HG03060 (cell line): ENCODE results near the gene MYT1.
"Not testable (repeated sequence)": the region's sequence is repeated elsewhere in the genome, so short reads cannot be mapped to it uniquely, and the experiment has no call there.

ENCODE experiments used
- ATAC-seq: cut with Tn5 transposase; IDR thresholded peaks from one replicate; pipeline ENCODE4 v1.9.1; 2021; ENCODE audit warnings: low read depth, moderate number of reproducible peaks; ENCODE audit not compliant: unreplicated experiment

MYT1 gene

DNA sequence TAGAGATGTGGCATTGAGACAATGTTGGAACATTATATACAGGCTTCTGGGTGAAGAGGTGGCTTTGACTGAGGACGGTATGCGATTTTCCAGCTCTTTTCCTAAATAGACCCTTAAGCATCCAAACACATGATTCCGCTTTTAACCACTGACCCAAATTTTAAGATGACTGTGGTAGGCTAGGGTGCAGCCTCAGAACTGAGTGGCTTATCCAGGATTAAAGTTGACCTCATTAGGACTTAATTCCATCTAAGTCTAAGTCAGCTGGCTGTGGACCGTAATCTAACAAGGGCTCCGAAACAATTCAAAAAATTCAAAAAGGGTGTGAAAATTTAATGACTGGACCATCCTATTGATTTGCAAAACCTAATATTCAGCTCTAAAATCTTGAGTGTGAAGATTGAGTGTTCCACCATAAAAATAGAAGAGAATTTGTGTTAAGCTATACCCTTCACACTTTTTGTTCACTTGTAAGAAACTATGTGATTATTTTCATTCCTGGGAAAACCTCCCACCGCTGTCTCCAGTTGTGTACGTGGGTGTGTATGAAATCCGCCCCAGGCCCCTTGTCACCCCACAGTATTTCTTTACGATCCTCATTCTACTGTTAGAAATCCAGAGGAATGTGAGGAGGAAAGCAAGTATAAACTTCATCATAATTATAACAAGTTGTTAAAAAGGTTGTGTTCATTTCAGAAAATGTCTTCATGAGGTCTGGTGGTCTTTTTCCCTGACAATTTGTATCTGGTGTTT is 94.0 kb downstream of the MYT1 start:
- ATAC-seq = no peak

DNA sequence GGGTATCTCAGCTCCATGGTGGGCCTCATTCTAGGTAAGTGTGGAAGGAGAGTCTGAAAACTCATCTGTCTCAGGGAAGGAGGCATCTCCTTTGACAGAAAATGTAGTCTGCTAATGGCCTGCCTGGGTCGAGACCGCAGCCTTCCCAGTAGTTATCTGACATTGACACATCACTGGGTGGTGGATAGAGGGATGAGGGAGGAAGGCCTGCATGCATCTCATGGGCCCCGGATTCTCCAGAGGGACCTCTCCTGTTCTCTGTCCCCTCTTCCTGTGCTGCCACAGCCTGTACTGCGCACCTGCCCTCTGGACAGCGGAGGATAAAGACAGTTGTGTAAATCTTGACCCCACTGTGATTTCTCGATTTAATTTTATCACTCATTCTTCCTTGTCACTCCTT is 96.0 kb downstream of the MYT1 start:
- ATAC-seq = no peak

DNA sequence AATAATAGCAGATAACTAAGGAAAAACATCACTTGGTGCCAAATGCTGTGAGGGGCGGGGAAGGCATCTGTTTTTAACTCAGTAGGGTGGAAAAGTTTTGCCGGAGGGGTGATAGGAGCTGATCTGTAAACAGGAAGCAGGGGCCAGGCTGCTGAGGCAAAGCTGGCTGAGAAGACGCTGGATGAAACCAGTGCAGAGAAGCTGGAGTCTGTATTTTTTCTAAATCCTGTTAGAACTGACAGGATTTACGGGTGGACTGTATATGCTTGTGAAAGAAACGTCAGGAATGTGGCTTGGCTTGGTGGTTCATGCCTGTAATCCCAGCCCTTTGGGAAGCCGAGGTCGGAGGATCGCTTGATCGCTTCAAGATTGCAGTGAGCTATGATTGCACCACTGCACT is 96.9 kb downstream of the MYT1 start:
- no peak for ATAC-seq

DNA sequence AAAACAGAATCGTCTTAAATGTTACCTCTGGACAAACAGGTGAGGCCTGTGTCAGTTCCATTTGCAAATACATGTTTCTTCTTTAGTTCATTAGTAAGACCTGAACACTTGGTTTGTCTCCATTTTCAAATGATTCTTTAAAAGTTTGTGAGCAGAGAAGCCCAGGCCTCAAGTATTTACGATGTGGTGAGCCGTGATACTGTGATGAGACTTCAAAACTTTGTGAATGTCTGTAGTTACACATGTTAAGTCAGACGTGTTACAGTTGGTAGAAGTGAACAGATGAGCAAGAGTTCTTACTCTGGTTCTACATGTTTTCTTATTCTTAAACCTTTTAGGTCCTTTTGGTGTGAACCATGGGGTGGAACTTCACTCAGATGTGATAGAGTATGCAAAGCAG is 99.8 kb downstream of the MYT1 start:
- no peak for ATAC-seq

DNA sequence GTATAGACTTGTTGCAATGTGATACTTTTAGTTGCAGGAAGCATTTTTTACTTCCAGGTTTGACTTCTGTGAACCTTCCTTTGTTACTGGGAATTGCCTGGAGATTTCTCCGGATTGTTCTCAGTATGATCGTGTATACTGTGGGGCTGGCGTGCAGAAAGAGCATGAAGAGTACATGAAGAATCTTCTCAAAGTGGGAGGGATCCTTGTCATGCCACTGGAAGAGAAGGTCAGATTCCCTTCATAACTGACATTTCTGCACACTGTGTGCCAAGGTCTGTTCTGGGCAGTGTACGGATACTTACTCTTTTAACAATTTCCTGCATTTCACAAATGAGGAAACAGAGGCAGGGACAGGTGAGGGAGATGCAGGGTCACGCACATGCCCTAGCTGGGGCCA is 100.9 kb downstream of the MYT1 start:
- no peak for ATAC-seq

DNA sequence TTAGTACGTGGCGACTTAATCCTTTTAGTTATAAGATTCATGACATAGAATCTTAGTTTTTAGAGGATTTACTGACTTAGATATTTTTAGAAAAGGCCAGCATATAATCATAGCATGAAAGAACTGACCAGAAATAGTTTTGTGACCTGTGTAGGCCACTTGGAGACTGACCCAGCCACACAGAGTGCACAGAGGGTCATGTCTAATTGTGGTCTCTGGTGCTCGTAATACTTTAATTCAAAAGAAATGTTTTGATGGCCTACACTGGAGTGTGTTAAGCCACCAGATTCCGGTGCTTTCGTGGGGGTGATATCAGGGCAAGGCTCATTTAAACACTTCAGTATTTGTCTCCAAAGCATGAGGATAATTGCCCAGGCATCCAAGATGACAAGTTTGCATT is 102.7 kb downstream of the MYT1 start:
- no peak for ATAC-seq

DNA sequence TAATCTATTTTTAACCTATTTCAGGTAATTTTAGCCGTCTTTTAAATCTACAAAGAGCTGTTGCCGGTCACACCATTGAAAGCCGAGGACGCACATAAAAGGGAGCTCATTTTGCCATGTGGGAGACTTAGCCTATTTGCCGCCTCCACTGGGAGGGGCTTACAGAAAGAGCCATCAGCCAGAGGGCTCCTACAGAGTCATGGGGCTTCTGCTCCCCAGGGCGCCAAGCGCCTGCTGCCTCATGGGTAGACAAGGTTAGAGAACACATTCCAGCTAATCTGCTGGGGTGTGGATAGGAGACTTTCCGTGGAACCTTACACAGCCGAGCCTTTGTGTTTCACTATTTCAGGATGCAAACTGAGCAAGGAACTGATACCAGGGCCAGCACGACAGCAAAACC is 103.9 kb downstream of the MYT1 start:
- ATAC-seq = no peak

DNA sequence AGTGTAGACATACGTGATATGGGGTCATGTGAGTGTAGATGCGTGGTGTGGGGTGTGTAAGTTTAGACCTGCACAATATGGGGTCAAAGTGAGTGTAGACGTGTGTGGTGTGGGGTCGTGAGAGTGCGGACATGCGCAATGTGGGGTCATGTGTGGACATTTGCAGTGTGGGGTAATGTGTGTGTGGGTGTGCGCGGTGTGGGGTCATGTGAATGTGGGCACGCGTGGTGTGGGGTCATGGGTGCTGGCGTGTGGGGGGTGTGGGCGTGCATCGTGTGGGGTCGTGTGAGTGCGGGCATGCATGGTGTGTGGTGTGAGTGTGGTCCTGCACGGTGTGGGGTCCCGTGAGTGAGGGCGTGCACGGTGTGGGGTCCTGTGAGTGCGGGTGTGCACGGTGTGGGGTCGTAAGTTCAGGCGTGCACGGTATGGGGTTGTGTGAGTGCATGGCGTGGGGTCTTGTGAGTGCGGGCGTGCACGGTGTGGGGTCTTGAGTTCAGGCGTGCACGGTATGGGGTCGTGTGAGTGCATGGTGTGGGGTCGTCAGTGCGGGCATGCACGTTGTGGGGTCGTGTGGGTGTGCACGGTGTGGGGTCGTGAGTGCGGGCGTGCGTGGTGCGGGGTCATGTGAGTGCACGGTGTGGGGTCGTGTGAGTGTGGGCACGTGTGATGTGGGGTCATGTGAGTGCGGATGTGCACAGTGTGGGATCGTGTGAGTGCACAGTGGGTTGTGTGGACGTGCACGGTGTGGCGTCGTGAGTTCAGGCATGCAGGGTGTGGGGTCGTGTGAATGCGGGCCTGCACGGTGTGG is 105.6 kb downstream of the MYT1 start:
- no peak for ATAC-seq

DNA sequence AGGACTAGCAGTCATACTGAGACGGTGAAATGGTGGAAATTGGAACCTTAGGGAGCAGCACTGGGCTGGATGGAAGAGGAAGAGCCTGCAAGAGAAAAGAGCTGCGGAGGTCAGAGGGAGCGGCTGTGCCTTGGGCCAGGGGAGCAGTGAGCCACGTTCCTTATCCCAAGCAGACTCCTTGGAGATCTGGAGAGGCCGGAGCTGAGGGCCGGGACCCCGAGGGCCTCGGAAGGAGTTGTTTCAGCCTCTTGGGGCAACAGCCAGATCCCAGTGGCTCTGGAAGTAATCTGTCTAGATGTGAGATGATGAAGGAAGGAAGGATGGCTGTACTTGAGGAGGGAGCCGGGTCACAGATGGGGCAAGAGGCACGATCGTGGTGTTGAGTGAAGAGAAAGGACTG is 107.4 kb downstream of the MYT1 start:
- no peak for ATAC-seq

DNA sequence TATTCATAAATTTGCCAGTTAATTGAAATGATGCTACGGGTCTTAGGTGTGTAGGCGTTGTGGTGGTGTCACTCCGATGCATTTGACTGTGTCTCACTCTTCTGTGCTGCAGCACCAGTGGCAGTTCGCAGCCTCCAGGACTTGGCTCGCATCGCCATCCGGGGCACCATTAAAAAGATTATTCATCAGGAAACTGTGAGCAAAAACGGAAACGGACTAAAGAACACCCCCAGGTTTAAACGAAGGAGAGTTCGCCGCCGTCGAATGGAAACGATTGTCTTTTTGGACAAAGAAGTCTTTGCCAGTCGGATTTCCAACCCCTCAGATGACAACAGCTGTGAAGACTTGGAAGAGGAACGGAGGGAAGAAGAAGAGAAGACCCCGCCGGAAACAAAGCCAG is 108.9 kb downstream of the MYT1 start:
- ATAC-seq = no peak

DNA sequence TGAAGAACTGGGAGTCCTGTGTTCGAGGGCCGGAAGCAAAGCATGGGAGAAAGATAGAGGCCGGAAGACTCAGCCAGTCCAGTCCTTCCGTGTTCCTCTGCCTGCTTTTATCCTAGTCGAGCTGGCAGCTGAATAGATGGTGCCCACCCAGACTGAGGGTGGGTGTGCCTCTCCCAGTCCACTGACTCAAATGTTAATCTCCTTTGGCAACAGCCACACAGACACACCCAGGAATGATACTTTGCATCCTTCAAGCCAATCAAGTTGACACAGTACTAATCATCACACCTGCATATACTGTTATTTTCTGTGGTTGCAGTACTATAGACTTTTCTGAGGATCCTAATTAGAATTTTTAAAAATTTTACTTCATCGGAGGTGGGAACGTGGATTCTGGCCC is 112.6 kb downstream of the MYT1 start:
- no peak for ATAC-seq

DNA sequence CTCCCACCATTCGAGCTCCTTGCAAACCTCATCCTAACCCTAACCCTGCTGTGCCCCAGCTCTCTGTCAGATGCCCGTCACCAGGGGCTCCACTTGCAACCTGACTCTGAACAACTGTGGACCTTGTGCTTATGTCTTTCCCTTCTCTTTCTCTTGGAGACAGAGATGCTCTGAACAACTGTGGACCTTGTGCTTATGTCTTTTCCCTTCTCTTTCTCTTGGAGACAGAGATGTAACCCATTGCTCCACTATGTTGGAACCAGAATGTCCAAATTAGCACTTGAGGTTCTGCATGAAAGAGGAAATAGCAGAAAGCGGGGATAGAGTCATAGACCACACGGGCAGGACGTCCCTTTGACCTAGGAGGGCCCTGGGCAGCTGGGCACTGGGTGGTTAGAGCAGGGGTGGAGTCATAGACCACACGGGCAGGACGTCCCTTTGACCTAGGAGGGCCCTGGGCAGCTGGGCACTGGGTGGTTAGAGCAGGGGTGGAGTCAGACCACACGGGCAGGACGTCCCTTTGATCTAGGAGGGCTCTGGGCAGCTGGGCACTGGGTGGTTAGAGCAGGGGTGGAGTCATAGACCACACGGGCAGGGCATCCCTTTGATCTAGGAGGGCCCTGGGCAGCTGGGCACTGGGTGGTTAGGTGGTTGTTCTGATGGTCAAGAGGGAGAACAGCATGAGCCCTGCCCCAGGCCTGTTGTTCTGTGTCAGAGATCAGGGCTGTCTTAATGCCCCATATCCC is 113.5 kb downstream of the MYT1 start:
- no peak for ATAC-seq

DNA sequence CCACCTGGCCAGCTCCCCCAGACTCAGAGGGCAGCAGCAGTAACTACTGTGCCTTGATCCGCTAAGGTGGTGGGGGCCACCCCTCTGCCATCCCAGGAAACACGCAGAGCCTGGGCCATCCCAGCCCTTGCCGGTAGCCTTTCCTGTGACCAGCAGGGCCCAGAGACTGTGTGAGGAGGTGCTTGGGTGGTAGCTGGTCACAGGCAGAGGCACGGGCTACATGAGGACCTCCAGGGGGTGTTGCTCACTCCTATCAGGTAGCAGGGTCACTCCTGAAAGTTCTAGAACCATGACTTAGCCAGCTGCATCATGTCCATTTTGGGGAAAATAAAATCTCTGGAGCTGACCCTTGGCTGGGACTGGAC is 114.0 kb downstream of the MYT1 start:
- no peak for ATAC-seq

DNA sequence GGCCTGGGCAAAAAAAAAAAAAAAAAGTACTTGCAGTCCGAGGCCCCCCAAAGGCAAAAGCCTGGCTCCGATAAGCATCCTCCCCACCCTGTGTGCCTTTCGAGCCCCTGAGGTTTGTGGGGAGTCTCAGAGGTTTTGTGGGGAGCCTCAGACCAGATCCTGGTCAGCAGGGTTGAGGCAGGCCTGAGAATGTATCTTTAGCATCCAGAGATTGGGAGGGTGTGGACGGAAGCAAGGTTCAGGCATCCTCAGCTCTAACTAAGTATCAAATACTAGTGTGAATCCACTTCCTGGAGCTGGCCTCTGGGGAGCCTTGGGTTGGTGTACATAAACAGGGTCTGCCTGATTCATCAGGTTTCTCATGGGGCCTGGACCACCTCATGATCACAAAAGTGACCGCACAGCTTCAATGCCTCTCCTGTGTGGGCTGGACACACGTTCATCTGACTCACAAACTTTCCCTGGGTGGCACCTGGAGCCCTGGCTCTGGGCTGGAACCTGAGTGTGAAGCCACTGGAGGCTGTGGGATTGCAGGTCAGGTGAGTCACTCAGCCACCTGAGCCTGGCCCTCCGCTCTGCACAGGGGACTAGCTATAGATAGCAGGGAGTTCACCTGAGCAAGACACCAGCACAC is 115.7 kb downstream of the MYT1 start:
- no peak for ATAC-seq

DNA sequence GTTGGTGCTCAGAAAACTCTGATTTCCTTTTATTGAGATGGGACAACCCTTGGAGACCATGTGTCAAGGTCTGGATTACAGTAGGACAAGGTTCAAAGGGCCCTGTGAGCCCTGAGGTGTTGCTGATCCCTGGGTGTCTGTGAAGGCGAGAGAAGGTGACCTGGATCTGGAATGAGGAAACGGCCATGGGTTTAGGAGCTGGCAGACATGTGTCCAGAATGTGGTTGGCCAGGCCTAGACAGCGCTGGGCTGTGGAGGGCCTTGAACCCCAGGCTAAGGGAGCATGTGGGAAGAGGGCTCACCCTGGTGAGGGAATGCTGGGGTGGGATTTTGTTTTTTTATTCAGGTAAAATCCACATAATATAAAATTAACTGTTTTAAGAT is 116.2 kb downstream of the MYT1 start:
- ATAC-seq = no peak

DNA sequence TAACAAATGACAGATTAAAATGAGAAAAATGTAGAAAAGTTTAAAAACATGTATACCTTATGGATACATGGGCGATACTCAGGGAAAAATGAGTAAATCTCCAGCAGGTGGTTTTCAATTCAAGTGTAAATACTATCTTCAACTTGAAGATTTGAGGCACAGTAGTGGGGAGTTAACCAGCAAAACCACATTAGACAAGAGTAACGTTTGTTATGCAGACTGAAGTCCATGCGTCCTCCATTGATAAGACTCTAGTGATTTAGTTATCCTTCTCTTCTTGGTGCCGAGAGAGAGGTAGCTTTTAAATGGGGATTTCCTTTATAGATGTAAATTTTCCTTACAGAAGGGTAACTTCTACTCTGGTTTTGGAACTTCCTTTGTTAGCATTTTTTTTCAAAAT is 119.4 kb downstream of the MYT1 start:
- ATAC-seq = no peak

DNA sequence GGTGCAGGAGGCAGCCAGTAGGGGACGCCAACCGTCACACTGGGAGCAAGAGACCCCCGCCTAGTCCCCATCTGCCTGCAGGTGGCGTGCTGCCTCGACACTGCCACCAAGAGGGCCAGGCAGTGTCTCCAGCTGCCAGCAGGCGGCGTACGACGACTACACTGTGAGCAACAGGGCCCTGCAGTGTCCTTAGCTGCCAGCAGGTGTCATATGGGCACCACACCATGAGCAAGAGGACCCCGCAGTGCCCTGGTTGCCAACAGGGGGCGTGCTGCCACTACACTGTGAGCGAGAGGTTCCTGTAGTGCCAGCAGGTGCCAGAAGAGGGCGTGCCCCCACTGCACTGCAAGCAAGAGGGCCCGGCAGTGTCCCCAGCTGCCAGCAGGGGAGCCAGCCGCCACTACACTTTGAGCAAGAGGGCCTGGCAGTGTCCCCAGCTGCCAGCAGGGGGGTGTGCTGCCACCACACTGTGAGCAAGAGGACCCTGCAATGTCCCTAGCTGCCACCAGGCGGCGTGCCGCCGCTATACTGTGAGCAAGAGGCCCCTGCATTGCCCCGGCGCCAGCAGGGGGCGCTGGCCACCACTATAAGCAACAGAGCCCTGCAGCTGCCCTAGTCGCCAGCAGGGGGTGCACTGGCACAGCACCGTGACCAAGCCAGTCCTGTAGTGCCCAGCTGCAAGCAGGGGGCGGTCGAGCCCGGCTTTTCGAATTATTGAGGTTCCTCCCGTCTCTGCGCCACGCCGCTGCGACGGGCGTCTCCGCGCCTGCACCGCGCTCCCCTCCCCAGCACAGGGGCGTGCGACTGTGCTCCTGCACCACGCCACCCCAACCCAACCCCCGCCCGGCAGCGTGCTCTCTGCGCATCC is 121.6 kb downstream of the MYT1 start:
- ATAC-seq = peak; percentile 84

DNA sequence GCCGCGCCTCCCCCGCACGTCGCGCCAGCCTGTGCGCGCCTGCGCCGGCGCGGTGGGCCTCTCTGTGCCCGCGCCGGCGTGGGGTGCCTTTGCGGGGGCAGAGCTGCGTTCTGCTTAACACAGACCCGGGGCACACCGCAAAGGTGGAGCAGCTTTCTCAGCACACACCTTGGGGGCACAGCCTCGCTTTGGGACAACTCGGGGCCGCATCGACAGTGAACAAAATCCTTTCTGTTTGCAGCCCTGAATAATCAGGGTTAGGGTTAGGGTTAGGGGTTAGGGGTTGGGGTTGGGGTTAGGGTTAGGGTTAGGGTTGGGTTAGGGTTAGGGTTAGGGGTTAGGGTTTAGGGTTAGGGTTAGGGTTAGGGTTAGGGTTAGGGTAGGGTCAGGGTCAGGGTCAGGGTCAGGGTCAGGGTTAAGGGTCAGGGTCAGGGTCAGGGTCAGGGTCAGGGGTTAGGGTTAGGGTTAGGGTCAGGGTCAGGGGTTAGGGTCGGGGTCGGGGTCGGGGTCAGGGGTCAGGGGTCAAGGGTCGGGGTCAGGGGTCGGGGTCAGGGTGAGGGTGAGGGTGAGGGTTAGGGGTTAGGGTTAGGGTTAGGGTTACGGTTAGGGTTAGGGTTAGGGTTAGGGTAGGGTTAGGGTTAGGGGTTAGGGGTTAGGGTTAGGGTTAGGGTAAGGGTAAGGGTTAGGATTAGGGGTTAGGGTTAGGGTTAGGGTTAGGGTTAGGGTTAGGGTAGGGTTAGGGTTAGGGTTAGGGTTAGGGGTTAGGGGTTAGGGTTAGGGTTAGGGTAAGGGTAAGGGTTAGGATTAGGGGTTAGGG is 122.4 kb downstream of the MYT1 start:
- not testable (repeated sequence) for ATAC-seq

DNA sequence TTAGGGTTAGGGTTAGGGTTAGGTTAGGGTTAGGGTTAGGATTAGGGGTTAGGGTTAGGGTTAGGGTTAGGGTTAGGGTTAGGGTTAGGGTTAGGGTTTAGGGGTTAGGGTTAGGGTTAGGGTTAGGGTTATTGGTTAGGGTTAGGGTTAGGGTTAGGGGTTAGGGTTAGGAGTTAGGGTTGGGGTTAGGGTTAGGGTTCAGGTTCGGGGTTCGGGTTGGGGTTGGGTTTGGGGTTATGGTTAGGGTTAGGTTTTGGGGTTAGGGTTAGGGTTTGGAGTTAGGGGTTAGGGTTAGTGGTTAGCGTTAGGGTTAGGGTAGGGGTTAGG is 123.0 kb downstream of the MYT1 start:
- not testable (repeated sequence) for ATAC-seq
